Prostate gland (tissue), 2 donors: ENCODE results near the gene ATP2A2. TPM values are rescaled to one million over a fixed set of nuclear protein-coding genes. Genes with fewer than 3 reads are reported as not detected.
A peak's percentile ranks its signal among the peaks of the same experiment; 100 is the strongest.

Experiments used
- DNase-seq: peaks from one replicate; pipeline ENCODE4 v3.0.0-alpha.2; 2019; ENCODE audit warnings: low spot score
- H3K27ac ChIP-seq, 2 donors: fragments of 200-600 bp; sonication (generic); 2 replicates each; pipeline ENCODE4 v1.5.1; 2017 to 2019
- H3K27me3 ChIP-seq: fragments of 200-600 bp; sonication (generic); replicated peaks from 2 replicates; pipeline ENCODE4 v1.5.1; 2019; ENCODE audit not compliant: insufficient read depth
- H3K36me3 ChIP-seq, 2 donors: fragments of 200-600 bp; sonication (generic); 1 replicate in 1 of 2; 2 replicates in 1 of 2; pipeline versions ENCODE4 v1.5.1 to v1.8.1; 2017 to 2019
- H3K4me1 ChIP-seq: fragments of 200-600 bp; sonication (generic); replicated peaks from 2 replicates; pipeline ENCODE4 v1.5.1; 2019
- H3K4me3 ChIP-seq, 2 donors: fragments of 200-600 bp; sonication (generic); 2 replicates each; pipeline ENCODE4 v1.5.1; 2017 to 2019
- H3K9me3 ChIP-seq: fragments of 200-600 bp; sonication (generic); 2 replicates; pipeline ENCODE4 v1.5.1; 2017
- POLR2A ChIP-seq: fragments of 450-650 bp; IDR thresholded peaks from one replicate; pipeline ENCODE4 v1.6.1; 2016; ENCODE audit warnings: antibody characterized with exemption, mild to moderate bottlenecking
- POLR2AphosphoS5 ChIP-seq: sonication (generic); formaldehyde crosslinking; IDR thresholded peaks from one replicate; pipeline ENCODE4 v1.6.1; 2017; ENCODE audit warnings: antibody characterized with exemption
- WGBS: methylation state at CpG from one replicate; pipeline ENCODE4 v1.1.5; 2018; 5-methylcytosine and 5-hydroxymethylcytosine counted together
- intact Hi-C: fragments of 100-400 bp; cut with DNase I; formaldehyde crosslinking; loops from one replicate; pipeline ENCODE4 v1.14.2; 2022
- small RNA-seq, 2 donors: library from RNA; depleted of rRNA; stranded (forward); fragments of <200 nt; gene quantifications; one replicate each; pipeline ENCODE3, GENCODE V24; 2016
- total RNA-seq, 2 donors: library from RNA; depleted of rRNA; stranded (reverse); fragments of >200 nt; gene quantifications; one replicate each; pipeline ENCODE4 v1.1.0, GENCODE V29; 2016
- TF ChIP-seq, protein P1 (sequence below), 4 experiments: fragments of 200-600 bp in 2 of 4; fragments of 450-650 bp in 2 of 4; sonication (generic) in 2 of 4; IDR thresholded peaks; 1 replicate in 3 of 4; 2 replicates in 1 of 4; pipeline ENCODE4 v1.5.1; 2016 to 2019; ENCODE audit warnings: antibody characterized with exemption in 4 of 4, mild to moderate bottlenecking in 2 of 4, moderate library complexity in 2 of 4

Gene ATP2A2
- total RNA-seq, 2 donors from 2014 or later = 121 to 209 TPM

DNA sequence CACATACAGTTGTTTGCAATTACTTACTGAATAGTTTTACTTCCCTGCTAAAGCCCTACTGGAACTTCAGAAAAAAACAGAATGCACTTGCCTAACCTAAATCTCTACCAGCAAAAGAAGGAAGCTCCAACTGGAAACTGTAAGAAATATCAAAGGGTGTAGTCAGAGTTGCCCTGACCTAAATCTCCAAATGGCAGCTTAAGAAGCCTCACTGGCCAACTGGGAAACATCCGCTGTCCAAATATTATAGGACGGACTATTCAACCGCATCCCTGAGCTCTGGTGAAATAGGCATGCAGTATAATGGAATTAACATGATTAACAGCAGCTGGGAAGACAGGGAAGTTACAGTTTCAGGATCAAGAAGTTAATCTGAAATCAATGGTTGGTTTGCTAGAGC lies 98.2 kb downstream of the ATP2A2 start:
- no peak for DNase-seq
- Histone ChIP-seq H3K27ac (peak overlapping the region; percentile 41 to 52), H3K36me3 (peaks cover 2 to 14% of the 10 kb centered on the region in 2 donors), H3K4me3 (no peak overlapping the region), H3K27me3 (no peaks in the 10 kb centered on the region), H3K4me1 (no peaks in the 10 kb centered on the region), H3K9me3 (no peaks in the 10 kb centered on the region)
- no peak for TF ChIP-seq POLR2AphosphoS5
- TF ChIP-seq, protein P1, sequence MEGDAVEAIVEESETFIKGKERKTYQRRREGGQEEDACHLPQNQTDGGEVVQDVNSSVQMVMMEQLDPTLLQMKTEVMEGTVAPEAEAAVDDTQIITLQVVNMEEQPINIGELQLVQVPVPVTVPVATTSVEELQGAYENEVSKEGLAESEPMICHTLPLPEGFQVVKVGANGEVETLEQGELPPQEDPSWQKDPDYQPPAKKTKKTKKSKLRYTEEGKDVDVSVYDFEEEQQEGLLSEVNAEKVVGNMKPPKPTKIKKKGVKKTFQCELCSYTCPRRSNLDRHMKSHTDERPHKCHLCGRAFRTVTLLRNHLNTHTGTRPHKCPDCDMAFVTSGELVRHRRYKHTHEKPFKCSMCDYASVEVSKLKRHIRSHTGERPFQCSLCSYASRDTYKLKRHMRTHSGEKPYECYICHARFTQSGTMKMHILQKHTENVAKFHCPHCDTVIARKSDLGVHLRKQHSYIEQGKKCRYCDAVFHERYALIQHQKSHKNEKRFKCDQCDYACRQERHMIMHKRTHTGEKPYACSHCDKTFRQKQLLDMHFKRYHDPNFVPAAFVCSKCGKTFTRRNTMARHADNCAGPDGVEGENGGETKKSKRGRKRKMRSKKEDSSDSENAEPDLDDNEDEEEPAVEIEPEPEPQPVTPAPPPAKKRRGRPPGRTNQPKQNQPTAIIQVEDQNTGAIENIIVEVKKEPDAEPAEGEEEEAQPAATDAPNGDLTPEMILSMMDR (IDR thresholded peaks at IDR 0.05) = no peak
- no peak for TF ChIP-seq POLR2A
- intact Hi-C loops = no loop called here
- WGBS = 67% methylated on average over 3 of the region's 3 CpGs

DNA sequence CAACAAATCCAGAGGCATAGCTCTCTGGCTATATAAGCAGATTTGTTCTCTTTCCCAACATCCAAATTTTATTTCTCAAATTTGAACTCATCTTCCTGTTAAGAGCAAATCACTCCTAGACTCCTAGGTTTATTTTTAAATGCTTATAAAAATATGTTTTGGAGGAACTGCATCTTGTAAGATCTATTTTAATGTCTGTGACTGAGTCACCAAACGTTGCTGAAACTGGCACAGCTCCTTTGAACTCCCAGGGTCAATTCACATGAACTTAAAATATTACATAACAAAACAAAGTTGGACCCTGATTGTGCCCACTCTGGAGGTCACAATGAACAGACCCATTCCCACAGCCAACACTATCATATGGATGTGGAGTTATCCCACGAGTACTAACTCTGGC lies 98.6 kb downstream of the ATP2A2 start:
- Histone ChIP-seq H3K4me3 (no peak overlapping the region), H3K9me3 (no peaks in the 10 kb centered on the region), H3K27me3 (no peaks in the 10 kb centered on the region), H3K27ac (peak overlapping the region; percentile 41 to 52), H3K4me1 (no peaks in the 10 kb centered on the region), H3K36me3 (peaks cover 2 to 14% of the 10 kb centered on the region in 2 donors)
- 41% methylated on average over 2 of the region's 2 CpGs for WGBS
- TF ChIP-seq, protein P1 (IDR thresholded peaks at IDR 0.05) = no peak
- TF ChIP-seq POLR2A (no peak), POLR2AphosphoS5 (no peak)
- intact Hi-C loops = no loop called here
- DNase-seq = no peak

DNA sequence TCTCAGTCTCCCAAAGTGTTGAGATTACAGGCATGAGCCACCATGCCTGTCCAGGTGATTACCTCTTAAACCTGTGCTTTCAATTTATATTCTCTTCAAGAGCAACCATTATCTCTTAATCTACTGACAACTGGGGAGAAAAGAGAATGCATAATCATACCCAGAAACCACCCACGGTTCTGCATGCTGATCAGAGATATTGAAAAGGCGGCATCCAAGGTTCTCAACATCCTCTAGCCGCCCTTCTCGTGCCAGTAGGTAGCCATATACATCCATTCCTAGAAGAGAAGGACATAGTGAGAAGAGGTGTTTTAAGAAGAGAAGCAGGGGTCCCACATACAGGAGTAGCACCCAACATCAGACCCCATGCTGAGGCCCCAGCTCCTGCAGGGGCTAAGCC lies 101.6 kb downstream of the ATP2A2 start:
- 90% methylated on average over 4 of the region's 4 CpGs for WGBS
- Histone ChIP-seq H3K27me3 (no peaks in the 10 kb centered on the region), H3K36me3 (no peaks in the 10 kb centered on the region), H3K4me3 (no peak overlapping the region), H3K27ac (no peak overlapping the region), H3K4me1 (no peaks in the 10 kb centered on the region), H3K9me3 (no peaks in the 10 kb centered on the region)
- TF ChIP-seq, protein P1 (IDR thresholded peaks at IDR 0.05) = no peak
- no peak for TF ChIP-seq POLR2AphosphoS5
- TF ChIP-seq POLR2A = no peak
- DNase-seq = no peak
- intact Hi-C loops = no loop called here

Small RNA genes within 50 kb of the gene (small RNA-seq; reads per million reads assigned to genes)
- gene RN7SL769P = 0 reads per million in 2 donors

Other genes with a start within 250 kb of the ATP2A2 start
- gene C12orf76, start 232.7 kb upstream of the ATP2A2 start, total RNA-seq = 10 to 100 TPM; 20.4 to 26.1 TPM
- 10 to 100 TPM; 11.2 to 16.1 TPM for gene IFT81, start 156.9 kb upstream of the ATP2A2 start, total RNA-seq
- gene ANAPC7, start 122.5 kb downstream of the ATP2A2 start, total RNA-seq = 10 to 100 TPM; 60.2 to 65.8 TPM
- 100 to 1,000 TPM; 293 to 338 TPM for gene ARPC3, start 169.1 kb downstream of the ATP2A2 start, total RNA-seq
- gene GPN3, start 187.0 kb downstream of the ATP2A2 start, total RNA-seq = 10 to 100 TPM; 28.4 to 40.2 TPM
- gene FAM216A, start 187.6 kb downstream of the ATP2A2 start, total RNA-seq = 10 to 100 TPM in 1 of 2 donors, 1 to 10 TPM in 1; 3.6 to 11.5 TPM
- 10 to 100 TPM; 60.5 to 89.8 TPM for gene VPS29, start 220.9 kb downstream of the ATP2A2 start, total RNA-seq
- 1 to 10 TPM in 1 of 2 donors, under 1 TPM in 1; 0.41 to 5.1 TPM for gene RAD9B, start 221.1 kb downstream of the ATP2A2 start, total RNA-seq